Ovary (tissue), 9 donors: ENCODE data around the gene PCYOX1L. TPM values are rescaled to one million over a fixed set of nuclear protein-coding genes. Genes with fewer than 3 reads are reported as not detected.

Source experiments
- DNase-seq, 5 donors: peaks; one replicate each; pipeline ENCODE4 v3.0.0-alpha.2; 2019 to 2020
- H3K27ac ChIP-seq, 2 donors: fragments of 200-600 bp; one replicate each; pipeline versions ENCODE4 v1.5.1 to v1.8.0; 2019 to 2022
- H3K27me3 ChIP-seq: fragments of 200-600 bp; one replicate; pipeline ENCODE4 v1.8.0; 2022
- H3K36me3 ChIP-seq: fragments of 200-600 bp; sonication (generic); one replicate; pipeline ENCODE4 v1.5.1; 2019
- H3K4me1 ChIP-seq: one replicate; pipeline ENCODE4 v1.8.1; 2013; ENCODE audit warnings: mild to moderate bottlenecking, moderate library complexity; ENCODE audit not compliant: insufficient read depth
- H3K4me3 ChIP-seq: fragments of 200-600 bp; sonication (generic); one replicate; pipeline ENCODE4 v1.5.1; 2017
- H3K9me3 ChIP-seq, 2 donors: fragments of 200-600 bp in 1 of 2; sonication (generic) in 1 of 2; one replicate each; pipeline versions ENCODE4 v1.5.1 to v1.8.1; 2013 to 2019; ENCODE audit warnings: mild to moderate bottlenecking in 1 of 2, moderate library complexity in 1 of 2
- EP300 ChIP-seq: sonication (generic); formaldehyde crosslinking; IDR thresholded peaks from one replicate; pipeline ENCODE4 v1.6.1; 2017; ENCODE audit warnings: antibody characterized with exemption
- POLR2A ChIP-seq: fragments of 450-650 bp; IDR thresholded peaks from one replicate; pipeline ENCODE4 v1.6.1; 2017; ENCODE audit warnings: antibody characterized with exemption, mild to moderate bottlenecking, moderate library complexity
- WGBS, 3 donors: extraction: QIAGEN DNeasy Blood & Tissue Kit in 1 of 3; methylation state at CpG; one replicate each; pipeline versions ENCODE4 v1.1.5 to v1.1.7; 2013 to 2017; 5-methylcytosine and 5-hydroxymethylcytosine counted together
- intact Hi-C, 4 donors: fragments of 100-400 bp; cut with DNase I; formaldehyde crosslinking; loops; one replicate each; pipeline versions ENCODE4 v1.11.0 to v1.15.1; 2022 to 2023
- polyA plus RNA-seq, 2 donors: library from polyadenylated mRNA; stranded (reverse); fragments of 200-250 nt in 1 of 2; fragments of 350-450 nt in 1 of 2; fragmentation: Illumina TruSeq in 1 of 2; extraction: RNeasy Lipid Tissue Mini Kit (QIAGEN cat#74804) in 1 of 2; gene quantifications; one replicate each; pipeline ENCODE4 v1.2.3, GENCODE V29; 2013 to 2014
- total RNA-seq, 7 donors: library from RNA; depleted of rRNA in 2 of 7; stranded (reverse); fragments of >200 nt in 2 of 7; fragmentation: NEBNext Ultra II Directional in 3 of 7; extraction: Animal tissue kit (Norgen Biotek cat#: 25700) in 3 of 7; gene quantifications; one replicate each; pipeline versions ENCODE4 v1.1.0 to v1.2.4, GENCODE V29; 2016 to 2023
- TF ChIP-seq, protein P1 (sequence below), 3 donors: fragments of 450-650 bp in 2 of 3; fragments of 200-600 bp in 1 of 3; IDR thresholded peaks; one replicate each; pipeline versions ENCODE4 v1.5.1 to v1.8.0; 2016 to 2022; ENCODE audit warnings: antibody characterized with exemption in 3 of 3, mild to moderate bottlenecking in 1 of 3
- donor health status: DM: no; HTN: no; CAD: no; lungs with moderate emphysema.
- donor health status: DM: no; HTN: no; CAD: no.
- donor health status: Bipolar disorder and iron deficiency.
- donor health status: DM: yes; HTN: yes; CAD: no.
- donor health status: DM: no; HTN: no; CAD: no.
- donor health status: DM: yes; HTN: yes; CAD: no.

PCYOX1L gene
- total and polyA plus RNA-seq, 9 donors, result 5.8 to 15.2 (median 8.8) TPM

DNA sequence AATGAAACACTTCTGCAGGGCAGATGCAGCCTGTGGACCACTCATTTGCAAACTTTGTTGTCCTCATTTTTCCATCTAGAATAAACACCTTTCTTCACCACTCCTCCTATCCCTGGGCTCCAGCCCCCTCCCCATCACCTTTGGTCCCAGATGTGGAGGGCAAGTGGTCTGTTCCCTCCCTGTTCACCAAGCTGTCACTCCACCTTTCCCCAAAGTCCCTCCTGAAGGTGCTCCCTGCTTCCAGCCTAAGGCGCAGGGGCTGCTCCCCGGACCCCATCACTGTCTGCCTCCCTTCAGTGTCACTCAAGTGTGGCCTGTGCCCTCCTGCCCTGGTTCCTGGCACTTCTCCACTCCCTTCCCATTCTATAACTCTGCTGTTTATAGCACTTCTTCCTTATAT is 6.9 kb downstream of the PCYOX1L start:
- intact Hi-C loops, result loop anchor here in 1 of 4 donors (5.0 kb wide), 1 partner anchor 193 kb away; no protein-coding TSS in a partner anchor
- no peaks in the 10 kb centered on the region for H3K4me1 ChIP-seq
- TF ChIP-seq, protein P1, sequence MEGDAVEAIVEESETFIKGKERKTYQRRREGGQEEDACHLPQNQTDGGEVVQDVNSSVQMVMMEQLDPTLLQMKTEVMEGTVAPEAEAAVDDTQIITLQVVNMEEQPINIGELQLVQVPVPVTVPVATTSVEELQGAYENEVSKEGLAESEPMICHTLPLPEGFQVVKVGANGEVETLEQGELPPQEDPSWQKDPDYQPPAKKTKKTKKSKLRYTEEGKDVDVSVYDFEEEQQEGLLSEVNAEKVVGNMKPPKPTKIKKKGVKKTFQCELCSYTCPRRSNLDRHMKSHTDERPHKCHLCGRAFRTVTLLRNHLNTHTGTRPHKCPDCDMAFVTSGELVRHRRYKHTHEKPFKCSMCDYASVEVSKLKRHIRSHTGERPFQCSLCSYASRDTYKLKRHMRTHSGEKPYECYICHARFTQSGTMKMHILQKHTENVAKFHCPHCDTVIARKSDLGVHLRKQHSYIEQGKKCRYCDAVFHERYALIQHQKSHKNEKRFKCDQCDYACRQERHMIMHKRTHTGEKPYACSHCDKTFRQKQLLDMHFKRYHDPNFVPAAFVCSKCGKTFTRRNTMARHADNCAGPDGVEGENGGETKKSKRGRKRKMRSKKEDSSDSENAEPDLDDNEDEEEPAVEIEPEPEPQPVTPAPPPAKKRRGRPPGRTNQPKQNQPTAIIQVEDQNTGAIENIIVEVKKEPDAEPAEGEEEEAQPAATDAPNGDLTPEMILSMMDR (IDR thresholded peaks at IDR 0.05), result no peak
- TF ChIP-seq EP300 (no peak), POLR2A (no peak)
- H3K36me3 ChIP-seq, result no peaks in the 10 kb centered on the region
- no peaks in the 10 kb centered on the region for H3K9me3 ChIP-seq
- no peaks in the 10 kb centered on the region for H3K27me3 ChIP-seq
- 91 to 98% (median 91%) methylated on average over 2 of the region's 2 CpGs for WGBS, 3 donors
- no peak for DNase-seq
- no peak overlapping the region for H3K4me3 ChIP-seq
- no peak overlapping the region for H3K27ac ChIP-seq

DNA sequence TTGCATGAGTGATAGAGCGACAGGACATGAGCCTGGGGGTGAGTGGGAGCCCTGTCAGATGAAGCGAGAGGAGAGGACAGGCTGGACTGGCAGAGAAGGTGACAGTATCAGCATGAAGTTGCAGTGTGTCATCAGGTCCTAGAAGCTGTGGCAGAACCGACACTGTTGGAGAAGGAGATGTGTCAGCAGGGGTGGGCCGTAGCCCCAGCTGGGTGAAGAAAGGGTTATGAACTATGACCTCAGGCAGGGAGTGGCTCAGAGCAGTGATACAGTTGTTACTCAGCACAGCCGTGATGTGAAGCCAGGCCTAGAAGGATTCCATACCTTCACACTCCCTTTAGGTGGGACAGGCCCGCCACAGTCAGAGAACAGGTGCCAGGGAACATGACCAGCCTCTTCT is 7.6 kb downstream of the PCYOX1L start:
- Histone ChIP-seq H3K9me3 (no peaks in the 10 kb centered on the region), H3K36me3 (no peaks in the 10 kb centered on the region), H3K27ac (no peak overlapping the region), H3K4me1 (no peaks in the 10 kb centered on the region), H3K4me3 (no peak overlapping the region), H3K27me3 (no peaks in the 10 kb centered on the region)
- intact Hi-C loops, result loop anchor here in 1 of 4 donors (5.0 kb wide), 1 partner anchor 192 kb away; no protein-coding TSS in a partner anchor
- WGBS, 3 donors, result 87 to 94% (median 94%) methylated on average over 6 of the region's 6 CpGs
- no peak for DNase-seq
- TF ChIP-seq, protein P1 (IDR thresholded peaks at IDR 0.05), result no peak
- TF ChIP-seq POLR2A (no peak), EP300 (no peak)

DNA sequence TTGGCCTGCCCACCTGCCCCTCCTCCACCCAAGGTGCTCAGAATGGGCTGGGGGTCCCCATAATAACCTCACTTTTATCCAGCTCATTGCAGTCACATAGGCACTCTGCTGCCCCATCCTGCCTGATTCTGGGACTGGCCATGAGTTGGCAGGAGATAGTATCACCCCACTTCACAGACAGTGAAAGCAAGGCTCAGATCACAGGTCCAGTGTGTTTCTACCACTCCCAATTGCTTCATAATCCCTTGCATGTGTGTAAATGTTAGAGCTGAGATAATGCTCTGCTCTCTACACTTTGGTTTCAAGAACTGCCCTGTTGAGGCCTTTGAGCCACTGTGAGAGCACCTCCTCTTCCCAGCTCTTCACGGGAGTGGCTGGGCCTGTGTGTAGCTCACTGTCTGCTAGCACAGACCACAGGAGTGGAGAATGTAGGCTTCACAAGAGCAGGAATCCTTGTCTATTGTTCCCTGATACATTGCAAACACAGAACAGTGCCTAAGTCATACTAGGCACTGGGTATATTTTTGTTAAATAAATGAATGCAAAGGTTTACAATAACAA is 8.4 kb downstream of the PCYOX1L start:
- Histone ChIP-seq H3K4me1 (no peaks in the 10 kb centered on the region), H3K4me3 (no peak overlapping the region), H3K36me3 (no peaks in the 10 kb centered on the region), H3K27ac (no peak overlapping the region), H3K9me3 (no peaks in the 10 kb centered on the region), H3K27me3 (no peaks in the 10 kb centered on the region)
- TF ChIP-seq, protein P1 (IDR thresholded peaks at IDR 0.05), result no peak
- TF ChIP-seq EP300 (no peak), POLR2A (no peak)
- no peak for DNase-seq
- 77 to 79% (median 78%) methylated on average over 1 of the region's 1 CpG for whole genome bisulfite sequencing, 3 donors
- intact Hi-C loops, result loop anchor here in 1 of 4 donors (5.0 kb wide), 1 partner anchor 191 kb away; no protein-coding TSS in a partner anchor

DNA sequence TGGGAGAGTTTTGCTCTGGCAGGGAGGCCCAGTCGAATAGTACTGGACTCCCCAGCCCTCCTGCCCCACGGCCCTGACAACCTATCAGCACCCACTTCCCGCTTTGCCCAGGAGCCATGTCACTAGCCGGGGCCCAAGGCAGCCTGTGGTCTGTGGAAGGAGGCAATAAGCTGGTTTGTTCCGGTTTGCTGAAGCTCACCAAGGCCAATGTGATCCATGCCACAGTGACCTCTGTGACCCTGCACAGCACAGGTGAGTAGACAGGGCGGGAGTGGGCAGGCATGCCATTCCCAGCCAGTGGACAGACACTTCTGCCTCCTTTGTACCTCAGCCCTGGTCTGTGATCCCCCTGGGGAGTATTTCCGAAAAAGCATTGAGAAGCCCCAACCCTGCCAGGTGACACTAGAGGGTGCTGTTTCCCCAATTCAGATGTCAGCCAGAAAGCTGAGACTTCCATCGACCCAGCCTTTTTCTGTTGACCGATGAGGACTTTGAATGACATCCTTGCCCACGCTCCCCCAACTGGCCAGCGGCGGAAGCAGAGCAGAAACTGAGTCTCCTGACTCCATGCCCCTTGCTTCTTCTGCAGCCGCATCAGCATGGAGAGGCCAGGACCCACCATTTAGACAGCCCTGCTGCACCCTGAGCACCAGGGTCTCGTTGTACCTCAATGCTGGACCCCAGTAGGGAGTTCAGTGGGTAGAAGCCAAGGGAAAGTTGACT is 9.6 kb downstream of the PCYOX1L start:
- H3K9me3 ChIP-seq, result no peaks in the 10 kb centered on the region
- TF ChIP-seq, protein P1 (IDR thresholded peaks at IDR 0.05), result peak; percentile 61 to 64 (median 62)
- no peak for TF ChIP-seq EP300
- peak; percentile 53 to 76 (median 68) for DNase-seq
- no peaks in the 10 kb centered on the region for H3K4me1 ChIP-seq
- intact Hi-C loops, result loop anchor here in 1 of 4 donors (5.0 kb wide), 1 partner anchor 190 kb away; no protein-coding TSS in a partner anchor
- H3K27ac ChIP-seq, result no peak overlapping the region
- no peaks in the 10 kb centered on the region for H3K27me3 ChIP-seq
- H3K4me3 ChIP-seq, result no peak overlapping the region
- WGBS, 3 donors, result 35 to 42% (median 35%) methylated on average over 14 of the region's 14 CpGs
- H3K36me3 ChIP-seq, result no peaks in the 10 kb centered on the region
